Stomach (tissue), 4 donors: Measurements from ENCODE around the gene SELENBP1.

Experiments used
- EP300 ChIP-seq: sonication (generic); formaldehyde crosslinking; IDR thresholded peaks from one replicate; pipeline ENCODE4 v1.6.1; 2017; ENCODE audit warnings: antibody characterized with exemption
- POLR2A ChIP-seq, 4 donors: fragments of 450-650 bp; IDR thresholded peaks; one replicate each; pipeline ENCODE4 v1.6.1; 2016; ENCODE audit warnings: antibody characterized with exemption in 4 of 4, control low read depth in 2 of 4, mild to moderate bottlenecking in 1 of 4, moderate library complexity in 1 of 4
- POLR2AphosphoS5 ChIP-seq, 3 donors: sonication (generic); formaldehyde crosslinking; IDR thresholded peaks; one replicate each; pipeline ENCODE4 v1.6.1; 2016; ENCODE audit warnings: antibody characterized with exemption in 3 of 3
- TF ChIP-seq, protein P1 (sequence below), 7 experiments: fragments of 450-650 bp in 4 of 7; fragments of 200-600 bp in 3 of 7; sonication (generic) in 3 of 7; IDR thresholded peaks; one replicate each; pipeline ENCODE4 v1.5.1; 2016 to 2019; ENCODE audit warnings: antibody characterized with exemption in 7 of 7, control low read depth in 2 of 7, mild to moderate bottlenecking in 1 of 7

DNA sequence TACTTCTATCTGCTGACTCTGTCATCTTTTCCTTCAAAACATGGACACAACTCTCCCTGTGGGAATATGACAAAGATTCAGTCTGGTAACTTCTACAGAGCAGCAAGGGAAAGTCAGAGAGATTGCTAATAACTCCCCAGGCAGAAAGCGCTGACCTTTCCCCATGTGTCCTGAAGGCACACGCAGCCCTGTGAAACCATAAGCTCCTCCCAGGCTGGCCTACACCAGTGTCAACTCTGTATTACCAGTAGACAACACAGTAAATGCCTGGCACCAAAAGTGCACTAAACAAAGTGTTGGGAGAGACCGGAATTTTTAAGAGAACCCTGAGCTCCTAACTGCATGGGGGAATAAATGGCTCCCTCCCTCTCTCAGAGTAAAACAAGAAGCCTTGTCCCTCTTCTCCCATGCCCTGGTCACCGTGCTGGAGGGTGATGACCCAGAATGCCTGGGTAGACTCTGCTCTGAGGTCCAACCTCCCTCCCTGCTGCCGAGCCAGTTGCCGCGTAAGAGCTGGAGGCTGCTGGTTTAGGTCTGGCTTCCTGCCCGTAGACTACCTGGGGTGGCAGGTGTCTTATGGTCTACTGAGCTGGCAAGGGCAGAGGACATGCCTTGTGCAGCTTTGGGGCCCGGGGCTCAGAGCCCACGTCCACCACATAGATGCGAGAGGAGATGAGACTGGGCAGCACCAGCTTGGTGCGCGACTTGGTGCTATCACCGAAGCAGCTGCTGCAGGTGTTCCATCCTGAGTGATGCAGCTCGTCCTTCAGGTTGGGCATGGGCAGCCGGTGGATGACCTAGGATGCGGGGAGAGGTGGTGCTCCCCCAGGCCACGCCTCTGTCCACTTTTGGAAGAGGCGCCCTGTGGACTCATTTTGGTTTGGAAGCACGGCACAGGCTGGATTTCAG lies 3.9 kb downstream of the SELENBP1 start:
- TF ChIP-seq, protein P1, sequence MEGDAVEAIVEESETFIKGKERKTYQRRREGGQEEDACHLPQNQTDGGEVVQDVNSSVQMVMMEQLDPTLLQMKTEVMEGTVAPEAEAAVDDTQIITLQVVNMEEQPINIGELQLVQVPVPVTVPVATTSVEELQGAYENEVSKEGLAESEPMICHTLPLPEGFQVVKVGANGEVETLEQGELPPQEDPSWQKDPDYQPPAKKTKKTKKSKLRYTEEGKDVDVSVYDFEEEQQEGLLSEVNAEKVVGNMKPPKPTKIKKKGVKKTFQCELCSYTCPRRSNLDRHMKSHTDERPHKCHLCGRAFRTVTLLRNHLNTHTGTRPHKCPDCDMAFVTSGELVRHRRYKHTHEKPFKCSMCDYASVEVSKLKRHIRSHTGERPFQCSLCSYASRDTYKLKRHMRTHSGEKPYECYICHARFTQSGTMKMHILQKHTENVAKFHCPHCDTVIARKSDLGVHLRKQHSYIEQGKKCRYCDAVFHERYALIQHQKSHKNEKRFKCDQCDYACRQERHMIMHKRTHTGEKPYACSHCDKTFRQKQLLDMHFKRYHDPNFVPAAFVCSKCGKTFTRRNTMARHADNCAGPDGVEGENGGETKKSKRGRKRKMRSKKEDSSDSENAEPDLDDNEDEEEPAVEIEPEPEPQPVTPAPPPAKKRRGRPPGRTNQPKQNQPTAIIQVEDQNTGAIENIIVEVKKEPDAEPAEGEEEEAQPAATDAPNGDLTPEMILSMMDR (IDR thresholded peaks at IDR 0.05) = no peak
- TF ChIP-seq EP300 (no peak), POLR2A (IDR thresholded peaks at IDR 0.05) (no peak), POLR2AphosphoS5 (IDR thresholded peaks at IDR 0.05) (no peak)
